GM18517 (cell line): ENCODE results near the gene DNAAF3.
"Not testable (repeated sequence)": the region's sequence is repeated elsewhere in the genome, so short reads cannot be mapped to it uniquely, and the experiment has no call there.

Experiments used
- ATAC-seq: cut with Tn5 transposase; IDR thresholded peaks from one replicate; pipeline ENCODE4 v1.9.1; 2021; ENCODE audit warnings: mild to moderate bottlenecking, moderate library complexity; ENCODE audit not compliant: unreplicated experiment

Gene DNAAF3

GRCh38 chr19:55176076-55176475, 9.7 kb upstream of the DNAAF3 start:
- no peak for ATAC-seq

- ATAC-seq = no peak
Measured at GRCh38 chr19:55175117-55175867, 8.9 kb upstream of the DNAAF3 start.

- no peak for ATAC-seq
Measured at GRCh38 chr19:55174425-55175116, 8.2 kb upstream of the DNAAF3 start.

GRCh38 chr19:55173714-55174409, 7.4 kb upstream of the DNAAF3 start:
- ATAC-seq = no peak

GRCh38 chr19:55173186-55173713, 6.8 kb upstream of the DNAAF3 start:
- no peak for ATAC-seq

GRCh38 chr19:55172741-55173140, 6.3 kb upstream of the DNAAF3 start:
- ATAC-seq = no peak

- ATAC-seq = not testable (repeated sequence)
Measured at GRCh38 chr19:55172318-55172717, 5.9 kb upstream of the DNAAF3 start.

- no peak for ATAC-seq
Measured at GRCh38 chr19:55171440-55171839, 5.0 kb upstream of the DNAAF3 start.

GRCh38 chr19:55169136-55169535, 2.7 kb upstream of the DNAAF3 start:
- ATAC-seq = no peak

GRCh38 chr19:55165952-55166529, 372 bp downstream of the DNAAF3 start:
- ATAC-seq = no peak

GRCh38 chr19:55161571-55162322, 4.7 kb downstream of the DNAAF3 start:
- no peak for ATAC-seq

GRCh38 chr19:55160986-55161365, 5.4 kb downstream of the DNAAF3 start:
- no peak for ATAC-seq

- no peak for ATAC-seq
Measured at GRCh38 chr19:55160128-55160985, 6.1 kb downstream of the DNAAF3 start.

- ATAC-seq = no peak
Measured at GRCh38 chr19:55158848-55159749, 7.3 kb downstream of the DNAAF3 start.

GRCh38 chr19:55158423-55158822, 8.0 kb downstream of the DNAAF3 start:
- no peak for ATAC-seq

- ATAC-seq = no peak
Measured at GRCh38 chr19:55157064-55157908, 9.1 kb downstream of the DNAAF3 start, which contains the start of gene TNNI3. TNNI3 (minus strand) TSS chr19:55157732; CDS start chr19:55157589, 143 bp downstream.

GRCh38 chr19:55156202-55157063, 10.0 kb downstream of the DNAAF3 start:
- no peak for ATAC-seq
